Stimulated activated CD8-positive, alpha-beta memory T cell treated with anti-CD3 and anti-CD28 coated beads, Interleukin-12 subunit alpha, Interleukin-12 subunit beta, amount 100 ng/mL, for 24 hours (primary cell): ENCODE measurements around the gene TUBA4A.

Experiments used
- DNase-seq: peaks from one replicate; pipeline ENCODE4 v3.0.0-alpha.2; 2020; ENCODE audit errors: extremely low read depth

TUBA4A gene

DNA sequence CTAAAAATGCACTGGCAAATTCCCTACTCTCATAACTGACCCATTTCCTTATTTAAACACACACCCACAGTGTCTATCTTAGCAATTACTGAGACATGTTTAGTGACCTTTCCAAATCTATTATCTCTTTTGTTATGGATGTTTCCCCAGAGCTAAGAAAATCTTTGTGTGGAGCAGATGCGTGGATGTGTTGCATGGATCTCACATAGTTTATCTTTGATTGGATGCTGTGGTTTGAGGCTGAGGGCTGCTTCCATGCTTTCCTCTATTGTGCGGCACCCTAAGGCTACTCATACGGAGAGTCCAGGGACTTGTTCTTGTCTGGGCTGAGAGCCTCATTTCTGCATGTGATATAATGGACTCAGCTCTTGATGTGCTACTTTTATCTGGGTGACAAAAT lies 19.4 kb downstream of the TUBA4A start:
- no peak for DNase-seq

DNA sequence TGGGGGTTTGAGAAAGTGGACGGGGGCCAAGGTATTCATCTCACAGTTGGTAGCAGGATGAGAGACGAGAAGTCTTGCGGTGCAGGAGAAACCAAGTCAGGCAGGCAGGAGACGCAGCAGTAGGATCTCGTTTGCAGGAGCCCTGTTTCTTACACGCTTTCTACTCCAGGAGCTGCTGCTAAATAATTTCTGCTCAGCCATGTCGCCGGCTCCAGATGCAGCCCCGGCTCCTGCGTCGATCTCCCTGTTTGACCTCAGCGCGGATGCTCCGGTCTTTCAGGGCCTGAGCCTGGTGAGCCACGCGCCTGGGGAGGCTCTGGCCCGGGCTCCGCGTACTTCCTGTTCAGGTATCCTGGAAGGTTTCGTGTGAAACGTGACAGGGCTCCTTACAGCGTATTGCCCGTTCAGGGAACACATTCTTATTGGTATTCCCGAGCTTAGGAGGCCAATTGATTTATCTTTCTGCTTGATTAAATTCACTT lies 23.6 kb downstream of the TUBA4A start:
- no peak for DNase-seq

DNA sequence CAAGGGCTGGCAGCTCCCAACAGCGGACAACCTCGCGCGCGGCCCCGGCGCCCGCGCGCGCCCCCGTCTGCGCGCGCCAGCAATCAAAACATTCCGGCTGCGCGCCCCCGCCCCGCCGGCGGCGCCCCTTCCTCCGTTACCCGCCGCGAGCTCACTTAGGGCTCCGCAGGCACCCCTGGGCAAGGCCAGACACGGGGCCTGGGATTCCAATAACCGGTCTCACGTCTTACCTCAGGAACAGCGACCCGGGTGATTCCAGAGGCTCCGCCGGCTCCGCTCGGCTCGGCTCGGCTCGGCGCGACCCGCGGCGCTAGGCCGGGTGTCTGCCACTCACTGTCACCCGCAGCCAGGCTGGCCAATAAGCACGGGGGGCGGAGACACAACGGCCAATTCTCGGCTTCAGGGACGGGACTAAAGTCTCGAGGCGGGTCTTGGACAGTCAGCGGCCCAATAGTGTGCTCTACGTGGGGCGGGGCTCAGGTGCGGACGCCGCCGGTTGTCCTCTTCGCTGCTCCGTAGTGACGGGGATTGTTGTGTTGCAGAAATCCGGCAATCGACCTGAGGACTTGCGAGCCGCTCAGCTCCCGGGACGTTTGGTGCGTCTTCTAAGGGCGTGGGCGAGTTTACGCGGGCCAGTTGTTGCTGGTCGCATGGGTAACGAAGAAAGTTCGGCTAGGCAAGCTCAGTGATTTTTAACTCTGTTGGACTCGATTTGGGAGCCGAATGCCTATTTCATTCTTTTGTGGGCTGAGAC lies 24.2 kb downstream of the TUBA4A start, which contains the start of the genes ANKZF1 and ATG9A:
TSS of gene ANKZF1 (plus strand) at position 502 of the 754 bp plus-strand sequence. CDS start 452 bp downstream, outside the sequence.
TSS of gene ATG9A (minus strand) at position 332 of the 754 bp plus-strand sequence. CDS start 1,612 bp downstream, outside the sequence.
- peak; percentile 96 for DNase-seq

DNA sequence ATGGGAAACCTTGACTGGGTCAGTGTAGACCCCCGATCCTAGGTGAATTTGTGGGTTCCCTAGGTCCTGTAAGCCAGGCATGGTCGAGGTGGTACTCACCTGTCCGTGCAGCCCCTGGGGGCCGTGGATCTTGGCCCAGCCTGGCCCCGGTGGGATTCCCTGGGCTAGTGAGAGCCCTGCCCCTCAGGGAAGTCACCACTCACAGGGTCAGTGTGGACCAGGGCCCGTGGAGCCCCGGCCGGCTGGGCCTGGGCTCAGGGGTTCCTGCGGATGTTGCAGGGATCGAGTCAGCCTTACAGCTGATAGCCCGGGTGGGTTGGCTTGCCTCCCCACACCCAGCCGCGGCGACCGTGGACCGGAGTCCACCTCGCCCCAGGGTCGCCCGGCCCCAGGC lies 24.8 kb downstream of the TUBA4A start:
- no peak for DNase-seq

DNA sequence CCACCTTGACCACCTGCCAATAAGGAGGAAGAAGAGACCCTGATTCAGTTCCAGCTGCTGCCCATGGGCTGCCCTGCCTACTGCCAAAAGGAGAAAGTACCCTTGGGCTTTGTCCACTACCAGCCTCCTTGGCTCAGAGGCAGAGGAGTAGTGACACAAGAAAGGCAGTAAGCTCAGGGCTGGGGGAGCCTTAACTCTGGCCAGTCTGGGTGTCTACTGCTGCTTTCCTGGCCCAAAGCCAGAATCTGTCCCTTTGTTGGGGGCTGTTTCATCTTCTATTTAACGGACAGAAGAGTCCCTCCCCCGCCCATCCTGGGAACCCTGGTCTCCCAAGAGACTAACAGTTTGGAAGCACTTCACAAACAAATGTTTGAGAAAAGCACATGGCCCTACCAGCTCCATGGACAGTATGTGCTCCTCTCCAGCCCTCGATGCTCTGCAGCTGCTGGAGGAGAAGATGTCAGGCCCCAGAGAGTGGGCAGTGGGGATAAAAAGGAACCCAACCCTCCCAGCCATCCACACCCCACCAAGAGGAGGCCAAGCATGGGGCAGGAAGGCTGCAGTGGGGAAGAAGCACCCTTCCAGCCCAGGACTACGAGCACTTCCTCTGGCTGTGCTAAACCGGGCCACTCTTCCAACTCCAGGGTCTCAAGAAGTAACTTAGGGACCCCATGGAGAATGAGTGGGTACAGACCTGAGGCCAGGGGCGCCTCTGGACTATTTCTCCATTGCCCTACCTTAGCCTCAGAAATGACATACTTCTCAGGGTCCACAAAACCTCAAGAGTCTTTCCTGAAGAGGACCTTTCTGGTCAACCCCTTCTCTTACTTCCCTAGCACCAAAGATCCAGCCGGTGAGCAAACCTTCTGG lies 25.4 kb downstream of the TUBA4A start:
- DNase-seq: no peak

DNA sequence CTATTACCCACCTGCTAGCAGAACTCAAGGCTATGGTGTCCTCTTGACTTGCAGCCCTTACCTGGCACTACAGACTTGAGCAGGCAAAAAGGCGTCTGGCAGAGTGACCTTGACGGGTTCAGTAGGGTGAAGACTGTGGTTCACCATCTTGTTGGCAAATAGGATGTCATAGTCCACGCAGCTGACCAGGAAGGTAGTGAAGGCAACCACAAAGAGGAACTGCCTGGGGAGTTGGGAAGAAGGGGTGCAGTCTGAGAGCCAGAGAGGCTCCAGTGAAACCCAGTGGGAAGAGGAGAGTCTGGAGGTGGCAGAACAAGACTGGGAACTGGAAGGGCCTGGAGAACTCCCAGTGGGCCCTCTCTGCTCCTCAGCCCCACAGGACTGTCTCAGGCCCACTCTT lies 28.4 kb downstream of the TUBA4A start:
- no peak for DNase-seq

DNA sequence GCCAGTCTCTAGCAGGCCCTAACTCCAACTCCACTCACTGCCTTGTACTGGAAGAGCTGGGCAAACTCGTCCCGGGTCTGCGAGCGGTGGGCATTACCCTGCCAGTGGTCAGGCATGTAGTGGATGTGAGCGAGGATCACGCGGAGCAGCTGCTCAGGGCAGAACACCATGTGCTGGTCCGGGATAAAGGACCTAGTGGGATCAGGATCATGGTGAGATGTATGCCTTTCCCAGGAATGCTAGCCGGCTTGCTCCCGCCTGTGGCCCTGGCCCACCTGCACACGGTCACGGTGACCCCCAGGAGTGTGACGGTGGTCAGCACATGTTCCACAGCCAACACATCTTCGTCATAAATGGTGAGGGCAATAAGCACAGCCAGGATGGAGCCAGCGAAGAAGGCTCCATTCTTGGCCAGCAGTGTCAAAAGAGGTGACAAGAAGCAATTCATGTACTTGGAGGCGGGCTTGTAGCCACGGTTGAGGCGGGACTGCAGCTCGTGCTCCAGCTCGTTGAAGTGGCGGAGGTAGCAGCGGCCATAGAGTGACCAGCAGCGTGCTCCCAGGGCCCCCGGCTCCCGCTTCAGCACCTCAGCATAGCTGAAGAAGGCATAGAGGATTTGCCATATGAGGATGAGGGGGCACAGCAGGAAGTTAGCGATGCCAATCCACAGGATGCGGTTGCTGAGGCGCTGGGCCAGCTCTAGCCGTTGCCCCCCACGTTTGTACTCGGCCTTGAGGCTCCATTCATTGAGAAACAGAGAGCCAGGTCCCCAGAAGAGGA lies 29.7 kb downstream of the TUBA4A start:
- no peak for DNase-seq

DNA sequence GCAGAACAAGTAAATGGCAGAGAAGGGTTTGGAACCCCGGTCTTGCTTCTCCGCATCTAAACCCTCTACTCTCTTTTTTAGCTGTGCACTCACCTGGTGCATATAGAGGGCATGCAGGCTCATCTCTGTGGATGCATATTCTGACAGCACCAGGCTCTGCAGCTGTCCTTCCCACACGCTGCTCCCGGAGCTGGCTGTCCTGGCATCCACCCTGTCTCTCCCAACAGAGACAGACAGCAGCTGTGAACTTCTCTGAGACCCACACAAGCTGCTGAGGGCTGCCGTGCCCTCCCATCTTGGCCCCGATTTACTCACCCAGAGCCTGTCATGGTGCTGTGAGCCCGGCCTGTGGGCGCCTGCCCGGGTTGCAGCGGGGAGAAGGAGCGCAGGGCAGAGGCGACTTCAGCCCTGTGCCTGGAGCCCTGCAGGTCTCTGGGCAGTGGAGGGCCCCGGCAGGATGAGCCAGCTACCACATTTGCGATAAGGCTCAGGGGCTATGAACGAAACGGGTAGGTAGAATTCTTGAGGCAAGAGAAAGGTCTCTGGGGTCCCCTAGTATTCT lies 31.7 kb downstream of the TUBA4A start:
- no peak for DNase-seq

DNA sequence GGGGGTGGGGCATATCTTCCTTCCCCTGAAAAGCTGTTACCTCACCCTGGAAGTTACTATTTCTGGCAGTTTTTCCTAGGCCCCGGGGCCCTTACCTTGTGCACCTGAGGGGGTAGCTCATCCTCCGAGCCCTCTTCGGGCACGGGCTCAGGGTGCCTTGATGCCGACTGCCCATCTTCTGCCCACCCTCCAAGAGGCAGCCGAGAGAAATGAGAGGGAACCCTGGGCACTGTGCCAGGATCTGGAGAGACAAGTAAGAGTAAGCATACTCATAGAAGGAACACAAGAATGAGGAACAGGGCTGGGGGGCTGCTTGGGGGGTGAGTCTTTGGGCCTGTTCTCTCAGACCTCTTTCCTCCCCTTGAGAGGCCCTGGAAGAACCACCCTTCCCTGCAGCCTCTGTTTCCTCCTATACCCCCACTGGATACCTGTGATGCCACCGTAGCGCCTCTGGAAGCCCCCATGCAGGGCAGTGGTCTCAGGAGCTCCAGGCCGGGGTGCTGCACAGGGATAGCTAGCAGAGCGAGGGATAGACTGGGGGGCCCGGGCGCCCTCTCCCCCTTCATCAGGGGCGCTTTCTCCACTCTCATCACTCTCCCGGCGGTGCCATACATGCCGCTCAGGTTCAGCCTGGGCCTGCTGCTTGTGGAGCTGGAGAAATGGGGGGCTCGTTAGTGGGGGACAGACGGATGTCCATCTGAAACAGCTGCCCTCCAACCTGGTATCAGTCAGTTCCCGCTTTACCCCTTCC lies 32.9 kb downstream of the TUBA4A start:
- DNase-seq: no peak

DNA sequence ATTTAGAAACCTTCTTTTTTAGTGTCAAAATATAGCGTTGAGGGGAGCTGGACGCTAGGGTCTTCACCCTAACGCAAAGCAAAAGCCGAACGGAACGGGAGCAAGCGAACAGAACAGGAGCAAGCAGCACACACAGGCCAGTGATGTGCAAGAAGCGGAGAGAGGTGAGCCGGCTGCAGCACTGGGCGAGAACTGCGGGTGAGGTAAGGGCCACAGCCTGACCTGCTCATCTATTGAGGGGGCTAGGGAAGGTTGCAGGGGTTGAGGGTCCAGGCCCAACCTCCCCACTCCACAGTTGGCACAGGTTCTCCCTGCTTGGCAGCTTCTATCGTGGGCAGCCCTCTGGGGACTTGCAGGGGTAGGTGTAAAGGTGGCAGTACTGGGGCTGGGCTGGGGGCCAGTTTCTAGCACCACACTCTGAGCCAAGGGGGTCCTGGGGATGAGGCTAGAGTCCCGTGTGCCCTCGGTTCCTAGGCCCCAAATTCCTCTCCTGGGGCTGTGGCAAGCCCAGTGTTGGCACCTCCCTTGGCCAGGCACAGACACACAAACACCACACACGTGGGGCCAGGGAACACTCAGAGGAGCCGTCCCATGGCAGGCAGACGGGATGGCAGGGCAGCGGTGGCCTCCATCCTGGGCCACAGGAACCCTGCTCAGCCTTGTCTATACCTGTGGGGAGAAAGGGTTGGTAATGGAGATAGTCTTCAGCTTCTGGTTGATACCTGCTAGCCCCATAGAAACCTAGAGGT lies 33.8 kb downstream of the TUBA4A start:
- no peak for DNase-seq

DNA sequence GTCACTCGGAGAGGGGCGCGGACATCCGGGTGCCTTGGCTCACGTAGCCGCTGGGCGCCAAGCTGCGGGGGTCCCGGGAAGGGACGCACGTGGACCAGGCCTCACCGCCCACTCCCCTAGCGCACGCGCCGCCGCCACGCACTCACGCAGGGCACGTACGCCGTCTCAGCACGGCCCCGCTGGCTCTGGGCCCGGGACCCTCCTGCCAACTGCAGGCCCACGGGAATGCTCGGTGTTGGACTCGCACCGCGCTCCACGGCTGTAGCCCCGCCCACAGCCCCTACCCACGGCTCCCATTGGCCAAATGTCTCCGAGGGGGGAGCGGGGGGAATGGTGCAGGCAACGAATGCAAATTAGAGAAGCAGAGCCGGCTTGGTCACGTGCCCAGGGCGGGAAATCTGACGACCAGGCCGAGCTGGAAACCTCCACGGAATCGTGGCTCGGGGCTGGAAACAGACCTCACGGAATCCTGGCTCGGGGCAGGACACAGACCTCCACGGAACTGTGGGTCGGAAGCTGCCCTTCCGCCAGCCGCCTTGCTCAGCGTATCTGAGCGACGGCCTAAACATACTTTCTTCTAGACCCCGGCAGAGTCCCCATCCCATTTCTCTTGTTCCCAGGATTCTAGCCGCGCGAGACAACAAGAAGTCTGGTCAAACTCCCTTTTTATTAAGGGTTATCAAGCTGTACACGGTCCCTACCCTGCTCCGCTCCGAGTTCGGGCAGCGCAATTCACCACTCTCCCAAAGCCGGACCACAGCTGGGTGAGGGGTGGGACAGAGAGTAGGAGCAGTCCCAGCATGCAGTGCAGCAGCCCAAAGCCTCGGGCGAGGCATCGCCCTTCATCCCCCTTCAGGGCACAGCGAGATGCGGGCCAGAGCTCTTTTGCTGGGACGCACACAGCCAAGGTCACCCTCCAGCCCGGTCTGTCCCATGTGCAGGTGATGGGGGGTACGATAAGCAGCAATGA lies 34.7 kb downstream of the TUBA4A start, which contains the start of gene ABCB6:
TSS of gene ABCB6 (minus strand) at position 227 of the 970 bp plus-strand sequence. CDS start 285 bp downstream, outside the sequence.
- peak; percentile 82 for DNase-seq

DNA sequence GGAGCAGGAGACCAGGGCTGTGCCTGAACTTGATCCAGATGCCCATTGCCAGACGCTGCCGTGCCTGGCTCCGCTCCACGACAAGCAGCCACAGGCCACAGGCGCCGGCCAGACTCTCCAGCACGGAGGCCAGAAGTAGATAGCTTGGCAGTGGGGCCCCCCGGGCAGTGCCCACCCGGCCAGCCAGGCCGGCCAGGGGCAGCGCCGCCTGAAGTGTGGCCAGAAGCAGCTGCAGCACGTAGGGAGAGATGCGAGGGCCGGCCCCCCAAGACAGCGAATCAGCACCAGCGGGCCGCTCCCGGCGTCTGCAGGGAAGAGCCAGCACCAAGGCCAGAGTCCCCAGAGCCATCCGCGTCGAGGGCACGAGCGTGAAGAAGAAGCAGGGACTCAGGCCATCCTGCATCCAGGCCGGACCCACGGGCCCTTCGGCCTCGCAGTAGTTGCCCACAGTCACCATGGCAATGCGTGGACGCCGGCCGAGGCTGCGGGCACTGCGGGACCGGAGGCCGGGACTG lies 35.4 kb downstream of the TUBA4A start:
- no peak for DNase-seq

DNA sequence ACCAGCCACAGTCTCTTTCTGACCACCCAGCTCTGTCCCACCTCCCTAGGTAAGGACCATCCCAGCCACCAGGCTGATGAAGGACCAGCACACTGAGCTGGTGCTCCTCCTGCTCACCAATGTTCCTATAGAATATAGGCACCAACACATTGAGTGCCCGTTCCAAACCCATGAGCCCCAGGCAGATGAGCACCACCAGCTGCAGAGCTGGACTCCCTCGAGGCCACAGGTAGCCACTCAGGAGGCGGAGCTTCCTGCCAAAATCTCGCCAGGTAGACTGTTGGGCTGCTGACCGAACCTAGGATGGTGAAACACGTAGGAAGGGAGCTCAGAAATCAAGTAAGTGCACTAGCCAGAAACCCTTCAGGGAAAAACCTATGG lies 37.2 kb downstream of the TUBA4A start:
- DNase-seq: no peak

DNA sequence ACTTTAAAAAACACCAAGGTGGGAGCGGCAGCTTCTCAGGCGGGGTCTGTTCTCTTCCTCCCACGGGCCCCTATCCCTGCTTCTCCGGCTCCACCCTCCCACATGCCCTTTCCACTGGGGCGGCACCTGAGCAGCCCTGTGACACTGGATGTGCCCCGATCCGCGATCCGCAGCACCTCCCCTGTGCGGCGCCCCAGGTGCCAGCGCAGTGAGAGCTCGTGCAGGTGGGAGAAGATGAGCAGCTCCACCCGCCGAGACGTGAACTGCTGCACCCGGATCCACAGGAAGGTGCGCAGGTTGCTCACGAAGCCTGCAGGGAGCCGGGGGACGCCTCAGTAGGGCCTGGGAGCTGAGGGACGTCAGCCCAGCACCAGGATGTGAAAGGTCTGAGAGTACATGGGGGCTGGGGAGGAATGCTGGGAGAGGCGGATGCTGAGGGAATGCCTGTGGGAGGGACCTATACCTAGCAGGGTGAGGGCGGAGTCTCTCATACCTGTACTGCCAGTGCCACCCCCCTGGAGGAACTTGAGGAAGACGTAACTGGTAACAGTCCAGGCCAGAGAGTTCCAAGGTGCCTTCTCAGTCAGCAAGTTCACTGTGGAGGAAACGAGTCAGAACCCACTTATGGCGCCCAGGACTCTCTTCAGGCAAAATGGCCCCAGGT lies 37.7 kb downstream of the TUBA4A start:
- DNase-seq: no peak

DNA sequence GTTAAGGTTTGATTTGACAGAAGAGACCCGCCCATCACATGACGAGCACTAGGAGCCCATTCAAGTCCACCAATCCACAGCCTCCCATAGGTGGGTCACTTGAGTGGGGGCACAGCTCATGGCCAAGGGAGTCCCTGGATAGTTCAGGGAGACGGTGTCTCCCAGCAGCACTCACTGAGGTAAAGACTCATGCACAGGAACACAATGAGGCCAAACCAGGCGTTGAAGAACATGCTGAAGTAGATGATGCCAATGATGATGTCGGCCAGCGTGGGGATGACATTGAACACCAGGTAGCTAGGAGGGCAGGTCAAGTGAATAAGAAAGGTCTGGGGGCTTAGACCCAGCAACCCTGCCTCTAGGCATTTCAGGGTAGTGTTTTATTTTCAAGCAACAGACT lies 38.9 kb downstream of the TUBA4A start:
- DNase-seq: no peak

DNA sequence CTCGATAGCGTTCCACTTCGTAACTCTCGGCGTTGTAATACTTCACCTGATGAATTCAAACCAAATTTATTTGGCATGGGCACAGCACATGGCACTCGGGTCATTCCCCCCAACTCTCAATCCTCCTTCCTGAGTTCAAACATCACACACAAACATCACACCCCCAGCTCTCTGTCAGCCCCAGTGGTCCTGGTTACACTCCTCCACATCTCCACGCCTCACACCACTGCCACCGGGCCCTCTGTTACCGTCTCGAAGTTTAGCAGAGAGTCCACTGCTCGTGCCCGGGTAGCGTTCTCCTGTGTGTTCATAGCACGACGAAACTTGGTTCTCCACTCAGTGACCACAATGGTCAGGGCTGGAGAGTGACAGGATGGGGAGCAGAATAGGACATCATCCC lies 39.6 kb downstream of the TUBA4A start:
- no peak for DNase-seq

DNA sequence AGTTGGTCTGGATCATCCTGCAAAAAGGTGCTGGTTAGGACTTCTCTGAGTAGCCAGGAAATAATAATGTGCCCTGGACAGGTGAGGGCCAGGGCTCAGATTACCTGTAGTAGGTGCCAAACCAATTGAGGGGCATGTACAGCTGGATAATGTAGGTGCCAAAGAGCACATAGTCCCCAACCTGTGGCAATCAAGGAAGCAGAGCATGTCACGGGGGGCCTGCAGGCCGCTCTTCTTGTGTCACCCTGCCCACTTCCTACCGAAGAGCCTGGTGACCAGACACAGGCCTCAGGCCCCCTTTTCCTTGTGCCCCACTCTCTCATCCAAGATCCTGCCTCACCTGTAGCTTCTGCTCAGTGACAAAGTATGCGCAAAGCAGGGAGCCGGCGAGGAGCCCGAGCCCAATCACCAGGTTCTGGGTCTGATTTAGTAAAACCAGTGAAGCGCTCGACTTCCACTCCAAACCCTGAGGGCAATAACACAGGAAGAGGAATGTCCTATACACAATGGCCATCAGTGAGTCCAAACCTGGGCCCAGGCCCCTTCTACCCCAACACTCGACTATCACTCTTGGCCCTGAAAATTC lies 40.1 kb downstream of the TUBA4A start:
- no peak for DNase-seq

DNA sequence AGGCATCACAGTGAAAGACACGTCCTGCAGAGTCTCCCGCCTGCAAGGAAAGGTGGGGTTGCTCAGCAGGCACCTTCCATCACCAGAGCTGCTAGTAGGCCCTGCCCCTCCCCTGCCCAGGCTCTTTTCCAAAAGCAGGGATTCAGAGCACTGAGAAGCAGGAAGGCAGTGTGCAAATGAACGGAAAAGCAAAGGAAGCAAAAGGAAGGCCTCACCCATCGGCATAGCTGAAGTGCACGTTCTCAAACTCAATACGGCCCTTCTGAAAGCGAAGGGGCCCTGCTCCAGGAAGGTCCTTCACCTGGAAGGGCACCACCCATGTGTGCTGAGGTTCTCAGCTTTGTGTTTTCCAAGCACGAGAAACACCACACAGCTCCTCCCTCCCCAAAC lies 40.7 kb downstream of the TUBA4A start:
- no peak for DNase-seq
